Esophagus squamous epithelium (tissue), 5 donors: ENCODE measurements around the gene CDK18. TPM values are rescaled to one million over a fixed set of nuclear protein-coding genes. Genes with fewer than 3 reads are reported as not detected.
A peak's percentile ranks its signal among the peaks of the same experiment; 100 is the strongest.

Experiments
- DNase-seq: peaks from one replicate; lab custom pipeline; 2025; lab: John Stamatoyannopoulos, UW
- H3K27ac ChIP-seq, 4 donors: fragments of 200-600 bp; sonication (generic); one replicate each; pipeline ENCODE4 v1.5.1; 2016 to 2019; ENCODE audit warnings: mild to moderate bottlenecking in 1 of 4
- H3K27me3 ChIP-seq, 4 donors: fragments of 200-600 bp; sonication (generic); 1 replicate in 3 of 4; 2 replicates in 1 of 4; pipeline versions ENCODE4 v1.5.1 to v1.6.0; 2017 to 2021; ENCODE audit warnings: antibody characterized with exemption in 1 of 4
- H3K36me3 ChIP-seq, 3 donors: fragments of 200-600 bp; sonication (generic); one replicate each; pipeline ENCODE4 v1.5.1; 2016 to 2019
- H3K4me1 ChIP-seq, 3 donors: fragments of 200-600 bp; sonication (generic); one replicate each; pipeline ENCODE4 v1.5.1; 2017 to 2019
- H3K4me3 ChIP-seq, 4 donors: fragments of 200-600 bp; sonication (generic); 1 replicate in 3 of 4; 2 replicates in 1 of 4; pipeline ENCODE4 v1.5.1; 2016 to 2019; ENCODE audit warnings: mild to moderate bottlenecking in 2 of 4, moderate library complexity in 1 of 4
- H3K9me3 ChIP-seq, 3 donors: fragments of 200-600 bp; sonication (generic); one replicate each; pipeline ENCODE4 v1.5.1; 2016 to 2019
- POLR2A ChIP-seq, 4 donors: fragments of 450-650 bp; IDR thresholded peaks; one replicate each; pipeline ENCODE4 v1.6.1; 2017; ENCODE audit warnings: antibody characterized with exemption in 4 of 4, mild to moderate bottlenecking in 4 of 4, moderate library complexity in 3 of 4
- WGBS, 2 donors: methylation state at CpG; one replicate each; pipeline ENCODE4 v1.1.5; 2018; 5-methylcytosine and 5-hydroxymethylcytosine counted together
- intact Hi-C: fragments of 100-400 bp; cut with DNase I; formaldehyde crosslinking; loops from one replicate; pipeline ENCODE4 v1.15.0; 2022
- total RNA-seq, 4 donors: library from RNA; depleted of rRNA; stranded (reverse); fragments of >200 nt; gene quantifications; one replicate each; pipeline ENCODE4 v1.1.0, GENCODE V29; 2016
- TF ChIP-seq, protein P1 (sequence below), 6 experiments: fragments of 450-650 bp in 4 of 6; fragments of 200-600 bp in 2 of 6; sonication (generic) in 2 of 6; IDR thresholded peaks; one replicate each; pipeline ENCODE4 v1.5.1; 2016 to 2019; ENCODE audit warnings: antibody characterized with exemption in 6 of 6, mild to moderate bottlenecking in 4 of 6, moderate library complexity in 4 of 6
- donor health status: DM: yes; HTN: yes; CAD: no.

Gene CDK18
- total RNA-seq, 4 donors from 2014 or later = 2.5 to 10.7 (median 6.3) TPM

DNA sequence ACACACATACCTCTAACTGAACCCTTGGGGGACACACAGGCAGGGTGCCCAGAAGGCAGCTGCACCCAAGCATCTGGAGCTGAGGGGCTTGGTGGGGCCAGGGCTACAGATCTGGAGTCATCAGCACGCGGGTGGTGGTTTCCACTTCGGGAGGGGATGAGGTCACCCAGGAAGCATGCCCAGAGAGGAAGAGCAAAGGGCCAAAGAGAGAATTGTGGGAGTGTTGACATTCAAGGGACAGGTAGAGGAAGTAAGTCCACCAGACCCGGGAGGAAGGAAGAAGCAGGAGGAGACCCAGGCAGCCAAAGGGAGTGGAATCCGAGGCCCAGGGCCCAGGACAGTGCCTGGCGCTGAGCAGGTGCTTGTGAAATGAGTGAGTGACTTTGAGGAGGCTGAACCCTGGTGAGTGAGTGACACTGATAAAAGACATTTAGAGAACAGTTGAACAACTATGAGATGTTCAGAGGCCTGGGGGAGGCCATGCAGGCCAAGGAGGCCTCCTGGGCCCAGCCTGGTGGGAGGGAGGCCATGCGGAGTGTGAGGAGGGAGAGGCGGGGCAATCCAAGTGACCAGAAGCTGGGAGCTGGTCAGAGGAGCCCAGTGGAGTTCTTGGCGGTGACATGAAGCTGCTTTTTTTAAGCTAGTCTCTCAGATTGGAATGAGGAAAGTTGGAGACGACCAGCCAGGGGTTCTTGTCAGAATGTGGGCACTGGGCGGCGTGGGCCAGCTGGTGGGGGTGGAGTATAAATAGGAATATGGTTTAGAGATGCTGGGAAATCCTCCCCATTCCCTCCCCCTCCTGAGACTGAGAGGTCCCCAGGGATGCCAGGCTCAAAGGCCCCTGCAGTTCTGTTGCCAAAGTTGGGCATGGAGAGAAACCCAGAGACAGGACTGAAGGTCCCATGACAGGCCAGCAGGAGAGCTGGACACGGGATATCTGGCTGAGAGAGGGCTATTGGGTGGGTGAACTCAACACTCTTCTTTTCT lies 7.9 kb downstream of the CDK18 start:
- Histone ChIP-seq H3K27me3 (no peaks in the 10 kb centered on the region), H3K4me3 (no peak overlapping the region), H3K9me3 (no peaks in the 10 kb centered on the region), H3K36me3 (no peaks in the 10 kb centered on the region), H3K4me1 (peaks cover 0 to 39% (median 4%) of the 10 kb centered on the region in 3 donors), H3K27ac (peak overlapping the region in 2 of 4 donors; percentile 34 to 57)
- WGBS, 2 donors = 59% methylated on average over 13 of the region's 13 CpGs
- intact Hi-C loops = no loop called here
- no peak for DNase-seq
- TF ChIP-seq POLR2A (IDR thresholded peaks at IDR 0.05) = no peak
- TF ChIP-seq, protein P1, sequence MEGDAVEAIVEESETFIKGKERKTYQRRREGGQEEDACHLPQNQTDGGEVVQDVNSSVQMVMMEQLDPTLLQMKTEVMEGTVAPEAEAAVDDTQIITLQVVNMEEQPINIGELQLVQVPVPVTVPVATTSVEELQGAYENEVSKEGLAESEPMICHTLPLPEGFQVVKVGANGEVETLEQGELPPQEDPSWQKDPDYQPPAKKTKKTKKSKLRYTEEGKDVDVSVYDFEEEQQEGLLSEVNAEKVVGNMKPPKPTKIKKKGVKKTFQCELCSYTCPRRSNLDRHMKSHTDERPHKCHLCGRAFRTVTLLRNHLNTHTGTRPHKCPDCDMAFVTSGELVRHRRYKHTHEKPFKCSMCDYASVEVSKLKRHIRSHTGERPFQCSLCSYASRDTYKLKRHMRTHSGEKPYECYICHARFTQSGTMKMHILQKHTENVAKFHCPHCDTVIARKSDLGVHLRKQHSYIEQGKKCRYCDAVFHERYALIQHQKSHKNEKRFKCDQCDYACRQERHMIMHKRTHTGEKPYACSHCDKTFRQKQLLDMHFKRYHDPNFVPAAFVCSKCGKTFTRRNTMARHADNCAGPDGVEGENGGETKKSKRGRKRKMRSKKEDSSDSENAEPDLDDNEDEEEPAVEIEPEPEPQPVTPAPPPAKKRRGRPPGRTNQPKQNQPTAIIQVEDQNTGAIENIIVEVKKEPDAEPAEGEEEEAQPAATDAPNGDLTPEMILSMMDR (IDR thresholded peaks at IDR 0.05) = no peak

DNA sequence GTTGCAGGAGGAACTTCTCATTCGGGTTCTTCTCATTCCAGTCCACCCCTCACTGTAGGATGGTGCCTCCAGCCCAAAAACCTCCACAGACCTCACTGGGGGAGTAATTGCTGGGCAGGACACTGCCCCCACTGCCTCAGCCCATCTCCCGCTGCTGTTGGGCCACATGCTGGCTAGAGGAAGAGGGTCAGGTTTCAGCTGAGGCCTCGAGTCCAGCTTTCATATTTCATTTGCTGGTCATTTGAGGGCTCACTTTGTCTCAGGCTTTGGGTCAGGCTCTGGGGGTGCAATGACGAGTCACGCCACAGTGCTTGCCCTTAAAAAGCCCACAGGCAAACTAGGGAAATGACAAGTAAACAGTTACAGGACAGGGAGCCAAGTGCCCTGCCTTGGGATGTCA lies 9.3 kb downstream of the CDK18 start:
- Histone ChIP-seq H3K27ac (peak overlapping the region in 1 of 4 donors; percentile 5), H3K9me3 (no peaks in the 10 kb centered on the region)
- WGBS, 2 donors = 80% methylated on average over 1 of the region's 5 CpGs; no CpG with 5 or more reads in 1 of the 2 donors

DNA sequence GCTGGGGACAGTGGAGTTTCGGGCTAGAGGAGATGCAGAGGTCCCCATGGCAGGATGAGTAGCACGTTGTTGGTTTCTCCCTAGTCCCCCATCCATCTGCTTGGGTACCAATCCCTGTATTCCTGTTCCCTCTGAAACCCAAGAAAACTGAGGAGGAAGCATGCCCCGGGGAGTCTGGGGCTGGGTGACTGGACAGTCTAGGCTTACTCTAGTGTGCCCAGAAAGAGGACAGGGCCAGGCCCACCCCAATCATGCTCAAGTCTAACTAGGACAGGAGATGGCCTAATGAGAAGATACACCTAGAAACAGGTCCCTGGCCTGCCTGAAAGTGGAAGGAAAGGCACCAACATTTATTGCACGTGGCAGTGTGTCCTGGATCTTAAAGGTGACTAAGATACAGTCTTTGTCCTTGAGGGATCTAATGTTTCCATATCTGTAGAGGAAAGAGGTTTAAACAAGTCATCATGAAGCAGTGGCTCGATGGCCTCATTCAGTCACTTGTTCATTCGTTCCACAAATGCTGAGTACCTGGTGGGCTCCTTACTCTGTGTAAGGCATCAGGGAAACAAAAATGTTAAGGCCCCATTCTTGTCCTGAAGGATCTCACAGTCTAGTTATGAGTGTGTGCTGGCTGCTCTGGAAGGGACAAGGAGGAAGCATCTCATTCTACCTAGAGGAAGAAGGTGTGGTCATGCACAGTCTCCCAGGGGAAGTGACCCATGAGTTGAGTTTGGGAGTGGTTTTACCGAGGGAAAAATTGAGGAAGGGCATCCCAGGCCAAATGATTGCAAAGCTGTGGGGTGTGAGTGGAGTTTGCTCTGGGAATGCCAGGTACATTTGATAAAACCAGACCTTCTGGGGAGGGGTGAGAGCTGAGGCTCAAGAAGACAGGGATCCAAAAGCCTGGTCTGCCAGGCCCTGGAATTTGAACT lies 10.0 kb downstream of the CDK18 start:
- no peak overlapping the region for H3K27ac ChIP-seq
- TF ChIP-seq, protein P1 (IDR thresholded peaks at IDR 0.05) = no peak
- 72 to 73% methylated on average over 5 to 7 of the region's 7 CpGs for WGBS, 2 donors

More for the DNA sequence above, 9.3 kb downstream of the CDK18 start:
- Histone ChIP-seq H3K4me1 (peaks cover 0 to 45% (median 4%) of the 10 kb centered on the region in 3 donors), H3K27me3 (no peaks in the 10 kb centered on the region), H3K4me3 (no peak overlapping the region), H3K36me3 (no peaks in the 10 kb centered on the region)
- intact Hi-C loops = no loop called here
- DNase-seq = no peak
- TF ChIP-seq POLR2A (IDR thresholded peaks at IDR 0.05) = no peak
- TF ChIP-seq, protein P1 (IDR thresholded peaks at IDR 0.05) = no peak

DNA sequence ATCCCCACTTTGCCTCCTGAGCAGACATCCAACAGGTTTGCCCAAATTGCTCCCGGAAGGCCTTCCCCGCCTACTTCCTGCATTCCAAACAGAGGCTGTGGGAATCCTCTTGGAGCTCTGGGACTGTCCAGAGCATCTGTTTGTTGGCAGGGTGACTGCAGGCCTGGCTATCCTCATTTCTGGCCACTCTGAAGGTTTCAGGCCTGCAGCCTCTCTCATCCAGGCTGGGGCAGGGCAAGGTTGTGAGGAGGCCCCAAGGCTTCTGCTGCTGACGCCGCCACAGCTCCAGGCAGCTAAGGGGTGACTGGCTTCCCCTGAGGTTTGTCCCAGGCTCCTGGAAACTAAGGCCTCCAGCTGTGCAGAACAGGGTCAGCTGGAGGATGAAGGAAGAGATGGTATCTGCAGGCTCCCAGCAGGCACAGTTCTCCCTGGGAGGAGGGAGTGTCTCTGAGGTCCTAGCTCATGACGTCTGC lies 11.3 kb downstream of the CDK18 start:
- Histone ChIP-seq H3K36me3 (no peaks in the 10 kb centered on the region), H3K27ac (peak overlapping the region in 3 of 4 donors; percentile 5 to 44 (median 11)), H3K9me3 (no peaks in the 10 kb centered on the region), H3K4me3 (no peak overlapping the region), H3K27me3 (no peaks in the 10 kb centered on the region), H3K4me1 (peaks cover 0 to 52% (median 10%) of the 10 kb centered on the region in 3 donors)
- 56% methylated on average over 3 of the region's 5 CpGs; no CpG with 5 or more reads in 1 of the 2 donors for WGBS, 2 donors
- TF ChIP-seq, protein P1 (IDR thresholded peaks at IDR 0.05) = no peak
- no peak for TF ChIP-seq POLR2A (IDR thresholded peaks at IDR 0.05)
- DNase-seq = no peak
- intact Hi-C loops = no loop called here

More for the DNA sequence above, 10.0 kb downstream of the CDK18 start:
- no peak for DNase-seq
- Histone ChIP-seq H3K9me3 (no peaks in the 10 kb centered on the region), H3K4me1 (peaks cover 0 to 52% (median 7%) of the 10 kb centered on the region in 3 donors), H3K36me3 (no peaks in the 10 kb centered on the region), H3K27me3 (no peaks in the 10 kb centered on the region), H3K4me3 (no peak overlapping the region)
- intact Hi-C loops = no loop called here
